ENCODE results near the gene FAM111B. TPM values are rescaled to one million over a fixed set of nuclear protein-coding genes. Genes with fewer than 3 reads are reported as not detected.
A peak's percentile ranks its signal among the peaks of the same experiment; 100 is the strongest.

The FAM111B gene
- total RNA-seq, 1 donor from 2014 or later: 1.1 TPM

DNA sequence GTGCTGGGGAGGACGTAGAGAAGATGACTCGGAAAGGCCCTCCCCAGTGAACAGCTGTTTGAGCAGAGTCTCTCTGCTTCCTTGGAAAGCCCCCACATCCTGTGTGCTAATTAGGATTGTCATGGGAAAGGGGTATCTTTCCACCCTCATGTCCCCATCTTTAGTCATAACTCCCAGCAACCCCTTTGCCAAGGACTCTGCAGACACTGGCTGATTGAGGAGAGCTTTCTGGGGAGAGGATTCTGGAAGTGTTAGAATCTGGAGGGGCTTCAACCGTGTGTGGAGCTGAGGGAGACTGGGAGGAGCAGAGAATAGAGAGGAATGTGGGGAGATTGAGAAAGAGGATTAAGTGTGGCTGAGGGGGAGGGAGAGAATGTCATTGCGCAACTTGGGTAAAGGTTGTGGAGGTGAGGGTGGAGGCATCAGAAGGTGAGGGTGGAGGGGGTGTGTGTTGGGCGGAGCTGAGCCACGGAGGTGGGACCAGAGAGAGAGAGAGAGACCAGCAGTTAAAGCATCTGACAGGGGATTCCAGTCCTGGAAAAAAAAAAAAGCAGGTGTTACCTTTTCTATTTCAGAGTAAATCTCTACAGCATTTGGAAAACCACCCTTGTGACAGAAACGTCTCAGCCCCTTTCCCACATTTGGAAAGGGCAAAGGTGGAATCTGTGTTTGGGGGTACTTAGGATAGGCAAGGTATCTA, 67.1 kb downstream of the FAM111B start:
- intact Hi-C loops (cut with micrococcal nuclease): loop anchor here (10.0 kb wide), 1 partner anchor 251 kb away; the partner anchor contains the start of gene OR5A2
- peak overlapping the region; percentile 77 for H3K4me3 ChIP-seq

DNA sequence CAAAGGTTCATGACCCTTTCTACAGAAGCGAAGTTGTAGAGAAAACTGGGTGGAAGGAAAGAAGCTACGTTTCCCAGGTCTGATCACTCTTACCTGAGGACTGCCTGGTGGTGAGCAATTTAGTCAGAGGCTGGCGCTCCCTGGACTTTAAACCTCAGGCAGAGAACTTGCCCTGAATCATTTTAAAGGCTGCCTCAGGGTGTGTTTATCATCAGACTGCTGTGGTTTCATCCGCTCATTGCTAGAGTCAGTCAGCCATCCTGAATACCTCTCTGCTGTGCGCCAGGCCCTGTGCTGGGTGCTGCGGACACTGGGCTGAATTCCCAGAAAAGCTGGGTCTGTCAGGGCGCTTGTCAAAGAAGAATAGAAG, 67.6 kb downstream of the FAM111B start:
- H3K27ac ChIP-seq (replicated peaks): peak overlapping the region; percentile 79

More for the DNA sequence above, 67.1 kb downstream of the FAM111B start:
- Histone ChIP-seq H3K36me3 (peaks cover 2% of the 10 kb centered on the region), H3K27ac (replicated peaks) (peak overlapping the region; percentile 79), H3K4me1 (peaks cover 33% of the 10 kb centered on the region), H3K27me3 (ENCODE audit: low read depth) (peaks cover 11% of the 10 kb centered on the region), H3K9me3 (replicated peaks) (peaks cover 5% of the 10 kb centered on the region)
- TF ChIP-seq, protein P1, sequence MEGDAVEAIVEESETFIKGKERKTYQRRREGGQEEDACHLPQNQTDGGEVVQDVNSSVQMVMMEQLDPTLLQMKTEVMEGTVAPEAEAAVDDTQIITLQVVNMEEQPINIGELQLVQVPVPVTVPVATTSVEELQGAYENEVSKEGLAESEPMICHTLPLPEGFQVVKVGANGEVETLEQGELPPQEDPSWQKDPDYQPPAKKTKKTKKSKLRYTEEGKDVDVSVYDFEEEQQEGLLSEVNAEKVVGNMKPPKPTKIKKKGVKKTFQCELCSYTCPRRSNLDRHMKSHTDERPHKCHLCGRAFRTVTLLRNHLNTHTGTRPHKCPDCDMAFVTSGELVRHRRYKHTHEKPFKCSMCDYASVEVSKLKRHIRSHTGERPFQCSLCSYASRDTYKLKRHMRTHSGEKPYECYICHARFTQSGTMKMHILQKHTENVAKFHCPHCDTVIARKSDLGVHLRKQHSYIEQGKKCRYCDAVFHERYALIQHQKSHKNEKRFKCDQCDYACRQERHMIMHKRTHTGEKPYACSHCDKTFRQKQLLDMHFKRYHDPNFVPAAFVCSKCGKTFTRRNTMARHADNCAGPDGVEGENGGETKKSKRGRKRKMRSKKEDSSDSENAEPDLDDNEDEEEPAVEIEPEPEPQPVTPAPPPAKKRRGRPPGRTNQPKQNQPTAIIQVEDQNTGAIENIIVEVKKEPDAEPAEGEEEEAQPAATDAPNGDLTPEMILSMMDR (IDR thresholded peaks at IDR 0.05; ENCODE audit: borderline replicate concordance): no peak
- no peak for DNase-seq

DNA sequence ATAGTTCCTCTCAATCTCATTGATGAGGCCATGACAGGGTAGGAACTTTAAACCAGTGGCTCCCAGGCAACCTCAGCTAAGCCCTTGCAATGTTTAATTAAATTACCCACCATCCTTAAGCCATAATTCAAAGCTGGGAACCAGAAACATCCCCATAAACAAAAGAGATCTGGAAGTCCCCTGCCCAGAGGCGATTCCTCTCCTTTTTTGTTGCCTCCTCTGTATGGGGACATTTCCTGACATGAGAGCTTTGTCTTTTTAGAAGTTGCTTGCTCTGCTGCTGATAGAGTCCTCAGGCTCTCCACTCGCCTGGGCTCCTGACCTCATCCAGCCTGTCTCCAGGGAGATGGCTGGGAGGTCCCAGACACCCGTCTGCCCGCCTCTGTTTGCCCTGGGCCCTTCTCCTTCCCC, 68.1 kb downstream of the FAM111B start:
- H3K27me3 ChIP-seq (ENCODE audit: low read depth): peaks cover 11% of the 10 kb centered on the region
- H3K4me1 ChIP-seq: peaks cover 33% of the 10 kb centered on the region
- H3K9me3 ChIP-seq (replicated peaks): peaks cover 12% of the 10 kb centered on the region
- TF ChIP-seq, protein P1 (IDR thresholded peaks at IDR 0.05; ENCODE audit: borderline replicate concordance): no peak
- H3K36me3 ChIP-seq: peaks cover 2% of the 10 kb centered on the region
- peak overlapping the region; percentile 79 for H3K27ac ChIP-seq (replicated peaks)
- intact Hi-C loops (cut with micrococcal nuclease): loop anchor here (10.0 kb wide), 1 partner anchor 250 kb away; the partner anchor contains the start of gene OR5A2
- no peak overlapping the region for H3K4me3 ChIP-seq
- no peak for DNase-seq

More for the DNA sequence above, 67.6 kb downstream of the FAM111B start:
- Histone ChIP-seq H3K9me3 (replicated peaks) (peaks cover 10% of the 10 kb centered on the region), H3K4me3 (no peak overlapping the region), H3K36me3 (peaks cover 2% of the 10 kb centered on the region), H3K4me1 (peaks cover 33% of the 10 kb centered on the region), H3K27me3 (ENCODE audit: low read depth) (peaks cover 11% of the 10 kb centered on the region)
- TF ChIP-seq, protein P1 (IDR thresholded peaks at IDR 0.05; ENCODE audit: borderline replicate concordance): no peak
- intact Hi-C loops (cut with micrococcal nuclease): loop anchor here (10.0 kb wide), 1 partner anchor 250 kb away; the partner anchor contains the start of gene OR5A2
- DNase-seq: no peak

DNA sequence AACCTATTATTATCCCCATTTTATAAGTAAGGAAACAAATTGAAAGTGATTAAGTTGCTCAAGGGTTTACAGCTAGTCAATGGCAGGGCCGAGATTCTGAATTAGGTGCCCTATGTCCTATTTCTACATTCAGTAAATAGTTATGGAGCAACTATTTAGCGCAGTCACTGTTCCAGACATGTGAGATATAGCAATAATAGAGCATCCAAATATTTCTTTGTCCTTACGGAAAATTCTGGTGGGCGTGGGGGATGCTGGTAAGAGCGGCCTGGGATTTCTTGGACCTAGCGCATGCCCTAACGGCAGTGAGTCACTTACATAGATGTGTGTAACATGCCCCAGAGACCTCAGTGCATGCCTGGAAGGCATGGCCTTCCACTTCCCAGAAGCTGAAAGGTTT, 69.3 kb downstream of the FAM111B start:
- H3K27me3 ChIP-seq (ENCODE audit: low read depth): peaks cover 11% of the 10 kb centered on the region
- no peak overlapping the region for H3K4me3 ChIP-seq
- TF ChIP-seq, protein P1 (IDR thresholded peaks at IDR 0.05; ENCODE audit: borderline replicate concordance): no peak
- no peak for DNase-seq
- H3K36me3 ChIP-seq: peaks cover 2% of the 10 kb centered on the region
- H3K27ac ChIP-seq (replicated peaks): no peak overlapping the region
- H3K9me3 ChIP-seq (replicated peaks): peaks cover 12% of the 10 kb centered on the region
- intact Hi-C loops (cut with micrococcal nuclease): loop anchor here (10.0 kb wide), 1 partner anchor 248 kb away; the partner anchor contains the start of gene OR5A2
- peaks cover 33% of the 10 kb centered on the region for H3K4me1 ChIP-seq

Other genes with a start within 250 kb of the FAM111B start
- not detected for gene GLYATL1, start 167.7 kb upstream of the FAM111B start, total RNA-seq
- not detected for gene GLYATL1B, start 20.9 kb upstream of the FAM111B start, total RNA-seq
- gene FAM111A, start 35.6 kb downstream of the FAM111B start, total RNA-seq: 9.6 TPM
- gene DTX4, start 64.9 kb downstream of the FAM111B start, total RNA-seq: 1.8 TPM
- gene MPEG1, start 105.7 kb downstream of the FAM111B start, total RNA-seq: 9.5 TPM